ENCODE data around the gene CDC42BPA. TPM values are rescaled to one million over a fixed set of nuclear protein-coding genes. Genes with fewer than 3 reads are reported as not detected.

CDC42BPA gene
- total and polyA plus RNA-seq, 2 experiments from 2014 or later, result 25.1 to 25.2 TPM

DNA sequence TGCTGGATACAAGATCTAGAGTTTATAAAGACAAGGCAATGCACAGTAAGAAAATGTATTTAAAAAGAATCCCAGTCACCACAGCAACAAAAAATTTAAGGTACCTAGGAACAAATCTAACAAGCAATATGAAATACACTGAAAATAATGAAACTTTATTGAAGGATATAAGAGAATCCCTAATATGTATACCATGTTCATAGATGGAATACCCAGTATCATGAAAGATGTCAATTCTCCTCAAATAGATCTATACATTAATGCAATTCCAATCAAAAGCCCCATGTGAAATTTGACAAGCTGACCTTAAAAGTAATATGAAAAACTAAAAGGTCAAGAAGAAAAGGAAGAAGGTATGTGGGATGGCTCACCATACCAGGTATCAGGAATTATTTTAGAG is 269.0 kb downstream of the CDC42BPA start:
- H3K4me1 ChIP-seq (ENCODE audit: low read depth), result no peaks in the 10 kb centered on the region
- no peaks in the 10 kb centered on the region for H3K27me3 ChIP-seq
- no peaks in the 10 kb centered on the region for H3K9me3 ChIP-seq (ENCODE audit: low read depth)
- no peak for DNase-seq (ENCODE audit: low read depth in 1 of 2, low spot score in 1 of 2)
- H3K4me3 ChIP-seq, result no peak overlapping the region
- no peaks in the 10 kb centered on the region for H3K36me3 ChIP-seq
- TF ChIP-seq, protein P1, sequence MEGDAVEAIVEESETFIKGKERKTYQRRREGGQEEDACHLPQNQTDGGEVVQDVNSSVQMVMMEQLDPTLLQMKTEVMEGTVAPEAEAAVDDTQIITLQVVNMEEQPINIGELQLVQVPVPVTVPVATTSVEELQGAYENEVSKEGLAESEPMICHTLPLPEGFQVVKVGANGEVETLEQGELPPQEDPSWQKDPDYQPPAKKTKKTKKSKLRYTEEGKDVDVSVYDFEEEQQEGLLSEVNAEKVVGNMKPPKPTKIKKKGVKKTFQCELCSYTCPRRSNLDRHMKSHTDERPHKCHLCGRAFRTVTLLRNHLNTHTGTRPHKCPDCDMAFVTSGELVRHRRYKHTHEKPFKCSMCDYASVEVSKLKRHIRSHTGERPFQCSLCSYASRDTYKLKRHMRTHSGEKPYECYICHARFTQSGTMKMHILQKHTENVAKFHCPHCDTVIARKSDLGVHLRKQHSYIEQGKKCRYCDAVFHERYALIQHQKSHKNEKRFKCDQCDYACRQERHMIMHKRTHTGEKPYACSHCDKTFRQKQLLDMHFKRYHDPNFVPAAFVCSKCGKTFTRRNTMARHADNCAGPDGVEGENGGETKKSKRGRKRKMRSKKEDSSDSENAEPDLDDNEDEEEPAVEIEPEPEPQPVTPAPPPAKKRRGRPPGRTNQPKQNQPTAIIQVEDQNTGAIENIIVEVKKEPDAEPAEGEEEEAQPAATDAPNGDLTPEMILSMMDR (IDR thresholded peaks at IDR 0.05; ENCODE audit: low read depth, low read length), result no peak
- H3K27ac ChIP-seq, result no peak overlapping the region

DNA sequence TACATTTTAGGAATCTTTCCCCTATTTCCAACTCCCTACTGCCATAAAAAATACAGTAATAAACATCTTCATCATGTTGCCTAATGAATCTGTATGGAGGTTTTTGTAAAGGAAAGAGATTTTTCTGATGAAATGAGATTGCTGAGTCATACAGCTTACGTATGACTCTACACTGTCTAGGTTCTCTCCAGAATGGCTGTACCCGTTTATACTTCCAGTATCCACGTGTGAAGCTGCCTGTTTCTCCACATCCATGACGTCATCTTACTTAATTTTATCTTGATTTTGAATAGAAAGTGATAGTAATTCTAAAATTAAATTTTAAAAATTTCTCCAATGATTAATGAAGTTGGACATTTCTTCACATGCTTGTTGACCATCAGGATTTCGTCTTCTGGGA is 274.5 kb downstream of the CDC42BPA start:
- peak in 1 of 2 donors; percentile 83 for DNase-seq (ENCODE audit: low read depth in 1 of 2, low spot score in 1 of 2)
- Histone ChIP-seq H3K4me1 (ENCODE audit: low read depth) (no peaks in the 10 kb centered on the region), H3K9me3 (ENCODE audit: low read depth) (no peaks in the 10 kb centered on the region), H3K4me3 (no peak overlapping the region), H3K36me3 (peaks cover 11% of the 10 kb centered on the region), H3K27me3 (no peaks in the 10 kb centered on the region), H3K27ac (no peak overlapping the region)
- TF ChIP-seq, protein P1 (IDR thresholded peaks at IDR 0.05; ENCODE audit: low read depth, low read length), result no peak

DNA sequence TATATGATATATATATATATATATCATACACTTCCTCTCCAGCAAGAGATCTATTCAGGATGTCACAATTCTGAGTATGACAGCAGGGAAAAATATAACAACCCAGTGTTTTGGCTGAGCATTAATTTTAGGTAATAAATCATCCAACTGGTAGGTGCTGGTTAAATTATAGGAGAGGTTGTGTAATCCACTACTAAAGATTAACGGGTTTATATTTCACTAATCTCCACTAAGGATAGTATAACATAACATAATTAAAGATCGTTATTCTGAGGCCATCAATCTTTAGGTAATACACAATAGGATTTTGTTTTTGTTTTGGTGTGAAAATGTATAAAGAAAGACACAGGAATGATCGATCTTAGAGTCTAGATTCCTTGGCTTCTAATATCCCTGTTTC is 276.0 kb downstream of the CDC42BPA start:
- no peaks in the 10 kb centered on the region for H3K9me3 ChIP-seq (ENCODE audit: low read depth)
- no peaks in the 10 kb centered on the region for H3K4me1 ChIP-seq (ENCODE audit: low read depth)
- TF ChIP-seq, protein P1 (IDR thresholded peaks at IDR 0.05; ENCODE audit: low read depth, low read length), result no peak
- H3K27me3 ChIP-seq, result no peaks in the 10 kb centered on the region
- no peak for DNase-seq (ENCODE audit: low read depth in 1 of 2, low spot score in 1 of 2)
- no peak overlapping the region for H3K27ac ChIP-seq
- H3K4me3 ChIP-seq, result no peak overlapping the region
- H3K36me3 ChIP-seq, result peaks cover 14% of the 10 kb centered on the region

DNA sequence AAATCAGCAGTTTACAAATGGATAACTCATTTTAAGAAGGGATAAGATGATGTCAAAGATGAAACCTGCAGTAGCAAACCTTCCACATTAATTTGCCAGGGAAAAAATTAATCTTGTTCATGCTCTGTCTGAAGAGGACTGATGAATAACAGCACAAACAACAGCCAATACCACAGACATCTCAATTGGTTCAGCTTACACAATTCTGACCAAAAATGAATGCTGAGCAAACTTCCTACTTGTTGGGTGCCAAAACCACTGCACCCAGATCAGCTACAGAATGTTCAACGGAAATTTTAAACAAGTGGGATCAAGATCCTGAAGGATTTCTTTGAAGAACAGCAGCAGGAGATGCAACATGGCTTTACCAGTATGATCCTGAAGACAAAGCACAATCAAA is 279.9 kb downstream of the CDC42BPA start:
- H3K27me3 ChIP-seq, result no peaks in the 10 kb centered on the region
- H3K4me3 ChIP-seq, result no peak overlapping the region
- TF ChIP-seq, protein P1 (IDR thresholded peaks at IDR 0.05; ENCODE audit: low read depth, low read length), result no peak
- DNase-seq (ENCODE audit: low read depth in 1 of 2, low spot score in 1 of 2), result peak in 1 of 2 donors; percentile 67
- H3K27ac ChIP-seq, result no peak overlapping the region
- no peaks in the 10 kb centered on the region for H3K9me3 ChIP-seq (ENCODE audit: low read depth)
- no peaks in the 10 kb centered on the region for H3K4me1 ChIP-seq (ENCODE audit: low read depth)
- peaks cover 25% of the 10 kb centered on the region for H3K36me3 ChIP-seq

DNA sequence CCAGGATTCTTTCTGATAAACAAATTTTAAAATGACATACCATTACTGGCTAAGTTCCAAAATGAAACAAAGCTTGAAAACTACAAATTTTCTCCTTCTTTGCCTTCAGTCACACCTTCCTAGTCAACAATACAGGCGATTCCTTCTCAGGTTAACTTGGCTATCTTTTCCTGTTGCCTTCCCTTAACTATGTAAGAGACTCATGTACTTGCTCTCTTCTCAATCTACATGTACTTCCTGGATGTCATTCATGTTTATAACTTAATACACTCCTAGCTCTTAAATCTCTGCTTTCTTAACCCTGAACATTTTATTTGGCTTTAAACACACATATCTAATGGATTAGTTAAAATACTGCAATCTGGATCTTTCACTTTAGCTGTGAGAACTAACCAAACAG is 281.2 kb downstream of the CDC42BPA start:
- H3K4me3 ChIP-seq, result no peak overlapping the region
- DNase-seq (ENCODE audit: low read depth in 1 of 2, low spot score in 1 of 2), result no peak

More for the DNA sequence above, 281.2 kb downstream of the CDC42BPA start:
- no peak overlapping the region for H3K27ac ChIP-seq
- no peaks in the 10 kb centered on the region for H3K4me1 ChIP-seq (ENCODE audit: low read depth)
- TF ChIP-seq, protein P1 (IDR thresholded peaks at IDR 0.05; ENCODE audit: low read depth, low read length), result no peak
- H3K36me3 ChIP-seq, result peaks cover 25% of the 10 kb centered on the region
- H3K9me3 ChIP-seq (ENCODE audit: low read depth), result no peaks in the 10 kb centered on the region
- H3K27me3 ChIP-seq, result no peaks in the 10 kb centered on the region

Data from cardiac muscle cell (in vitro differentiated cells and primary cell).